ENCODE data around the gene DPM3. TPM values are rescaled to one million over a fixed set of nuclear protein-coding genes. Genes with fewer than 3 reads are reported as not detected.

DPM3 gene
- total RNA-seq, 1 experiment from 2014 or later = 27.8 TPM

DNA sequence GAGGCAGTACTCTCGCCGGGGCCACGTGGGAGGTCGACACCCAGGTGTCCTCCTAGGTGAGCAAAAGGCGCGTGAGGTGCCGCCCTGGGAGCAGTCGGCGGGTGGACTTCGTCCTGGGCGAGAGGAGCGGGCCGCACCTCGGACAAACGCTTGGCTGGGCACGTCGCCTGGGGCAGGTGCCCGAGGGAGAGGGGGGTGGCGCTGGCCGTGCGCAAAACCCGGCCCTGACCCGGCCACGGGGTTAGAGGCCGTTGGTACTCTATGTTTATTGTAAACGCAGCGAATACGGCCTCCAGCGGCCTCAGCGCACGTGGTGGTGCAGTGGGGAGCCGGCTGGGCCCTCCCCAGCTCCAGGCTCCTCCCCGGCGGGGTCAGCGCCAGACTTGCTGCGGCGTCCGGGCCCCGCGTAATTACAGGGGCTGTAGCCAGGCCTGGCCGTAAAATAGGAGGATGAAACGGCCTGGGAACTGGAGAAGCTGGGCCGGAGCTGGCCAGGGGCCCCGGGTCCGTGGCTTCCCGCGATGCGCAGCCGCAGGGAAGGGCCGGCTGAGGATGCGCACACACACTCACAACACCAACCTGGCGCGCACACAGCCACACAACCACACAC, 14.3 kb downstream of the DPM3 start:
- H3K4me1 Mint-ChIP-seq (ENCODE audit: low read depth, unreplicated experiment) = peaks cover 42% of the 10 kb centered on the region
- POLR2A ChIA-PET = interaction anchor here (0.6 to 1.7 kb wide), 5 partner anchors 9 to 1124 kb away, joined by 3 to 7 read pairs (median 3); partner anchors contain the start of gene SLC50A1

GRCh38 chr1:155125511-155125945, 14.8 kb downstream of the DPM3 start:
- Mint-ChIP-seq H3K4me3 (ENCODE audit: unreplicated experiment) (peak overlapping the region; percentile 89), H3K9me3 (ENCODE audit: unreplicated experiment) (no peaks in the 10 kb centered on the region), H3K27ac (ENCODE audit: unreplicated experiment) (peak overlapping the region; percentile 80), H3K27me3 (ENCODE audit: insufficient read depth, unreplicated experiment) (no peaks in the 10 kb centered on the region), H3K36me3 (ENCODE audit: insufficient read depth, unreplicated experiment) (peaks cover 29% of the 10 kb centered on the region), H3K4me1 (ENCODE audit: low read depth, unreplicated experiment) (peaks cover 37% of the 10 kb centered on the region)
- CTCF ChIA-PET = interaction anchor here (0.5 to 2.9 kb wide), 10 partner anchors 8 to 125 kb away, joined by 3 to 16 read pairs (median 6); partner anchors contain the start of genes KRTCAP2 and SLC50A1
- no peaks in the 10 kb centered on the region for H3K36me3 ChIP-seq (ENCODE audit: control insufficient read depth, insufficient read depth, low read length)
- TF ChIP-seq, protein P1, sequence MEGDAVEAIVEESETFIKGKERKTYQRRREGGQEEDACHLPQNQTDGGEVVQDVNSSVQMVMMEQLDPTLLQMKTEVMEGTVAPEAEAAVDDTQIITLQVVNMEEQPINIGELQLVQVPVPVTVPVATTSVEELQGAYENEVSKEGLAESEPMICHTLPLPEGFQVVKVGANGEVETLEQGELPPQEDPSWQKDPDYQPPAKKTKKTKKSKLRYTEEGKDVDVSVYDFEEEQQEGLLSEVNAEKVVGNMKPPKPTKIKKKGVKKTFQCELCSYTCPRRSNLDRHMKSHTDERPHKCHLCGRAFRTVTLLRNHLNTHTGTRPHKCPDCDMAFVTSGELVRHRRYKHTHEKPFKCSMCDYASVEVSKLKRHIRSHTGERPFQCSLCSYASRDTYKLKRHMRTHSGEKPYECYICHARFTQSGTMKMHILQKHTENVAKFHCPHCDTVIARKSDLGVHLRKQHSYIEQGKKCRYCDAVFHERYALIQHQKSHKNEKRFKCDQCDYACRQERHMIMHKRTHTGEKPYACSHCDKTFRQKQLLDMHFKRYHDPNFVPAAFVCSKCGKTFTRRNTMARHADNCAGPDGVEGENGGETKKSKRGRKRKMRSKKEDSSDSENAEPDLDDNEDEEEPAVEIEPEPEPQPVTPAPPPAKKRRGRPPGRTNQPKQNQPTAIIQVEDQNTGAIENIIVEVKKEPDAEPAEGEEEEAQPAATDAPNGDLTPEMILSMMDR (IDR thresholded peaks at IDR 0.05; ENCODE audit: insufficient read depth in 1 of 2, low read depth in 1 of 2, low read length in 1 of 2, severe bottlenecking in 1 of 2, unreplicated experiment in 1 of 2) = peak in 1 of 2 experiments; percentile 18
- no peaks in the 10 kb centered on the region for H3K9me3 ChIP-seq
- H3K27me3 ChIP-seq (replicated peaks; ENCODE audit: control insufficient read depth, insufficient read depth, low read length) = no peaks in the 10 kb centered on the region
- peak overlapping the region; percentile 68 for H3K4me3 ChIP-seq (ENCODE audit: low read depth, low read length)
- POLR2A ChIA-PET = interaction anchor here (0.5 to 1.7 kb wide), 4 partner anchors 10 to 268 kb away, joined by 3 to 7 read pairs (median 3); partner anchors contain the start of gene SLC50A1
- intact Hi-C loops (cut with micrococcal nuclease; ENCODE audit: unreplicated experiment) = loop anchor here (5.0 kb wide), 1 partner anchor 123 kb away; the partner anchor contains the start of gene ZBTB7B
- DNase-seq = peak; percentile 47 to 68
- H3K4me1 ChIP-seq = peaks cover 62% of the 10 kb centered on the region
- no TSS peak for BruUV-seq (replicated peaks)

More for the DNA sequence above, 14.3 kb downstream of the DPM3 start:
- peak overlapping the region; percentile 80 for H3K27ac Mint-ChIP-seq (ENCODE audit: unreplicated experiment)
- TF ChIP-seq, protein P1 (IDR thresholded peaks at IDR 0.05; ENCODE audit: insufficient read depth in 1 of 2, low read depth in 1 of 2, low read length in 1 of 2, severe bottlenecking in 1 of 2, unreplicated experiment in 1 of 2) = no peak
- no peaks in the 10 kb centered on the region for H3K9me3 ChIP-seq
- BruUV-seq (replicated peaks) = no TSS peak
- H3K4me3 ChIP-seq (ENCODE audit: low read depth, low read length) = peak overlapping the region; percentile 68
- no peaks in the 10 kb centered on the region for H3K27me3 Mint-ChIP-seq (ENCODE audit: insufficient read depth, unreplicated experiment)
- peaks cover 34% of the 10 kb centered on the region for H3K36me3 Mint-ChIP-seq (ENCODE audit: insufficient read depth, unreplicated experiment)
- DNase-seq = peak; percentile 75 to 81
- intact Hi-C loops (cut with micrococcal nuclease; ENCODE audit: unreplicated experiment) = loop anchor here (1.0 to 5.0 kb wide), 5 partner anchors 9 to 124 kb away; partner anchors contain the start of genes SLC50A1 and ZBTB7B
- CTCF ChIA-PET = interaction anchor here (0.5 to 2.9 kb wide), 10 partner anchors 8 to 86 kb away, joined by 3 to 16 read pairs (median 6); partner anchors contain the start of genes KRTCAP2 and SLC50A1
- peaks cover 60% of the 10 kb centered on the region for H3K4me1 ChIP-seq
- H3K27me3 ChIP-seq (replicated peaks; ENCODE audit: control insufficient read depth, insufficient read depth, low read length) = no peaks in the 10 kb centered on the region
- H3K9me3 Mint-ChIP-seq (ENCODE audit: unreplicated experiment) = no peaks in the 10 kb centered on the region
- no peaks in the 10 kb centered on the region for H3K36me3 ChIP-seq (ENCODE audit: control insufficient read depth, insufficient read depth, low read length)
- peak overlapping the region; percentile 89 for H3K4me3 Mint-ChIP-seq (ENCODE audit: unreplicated experiment)

Measured in Caco-2 (cell line).